ENCODE results near the gene MAP4K5. TPM values are rescaled to one million over a fixed set of nuclear protein-coding genes. Genes with fewer than 3 reads are reported as not detected.
A peak's percentile ranks its signal among the peaks of the same experiment; 100 is the strongest.
"Not testable (repeated sequence)": the region's sequence is repeated elsewhere in the genome, so short reads cannot be mapped to it uniquely, and the experiment has no call there.

Gene MAP4K5
- total RNA-seq (2012; rRNA removed), result 47.4 and 48.9 TPM in 2 replicates

DNA sequence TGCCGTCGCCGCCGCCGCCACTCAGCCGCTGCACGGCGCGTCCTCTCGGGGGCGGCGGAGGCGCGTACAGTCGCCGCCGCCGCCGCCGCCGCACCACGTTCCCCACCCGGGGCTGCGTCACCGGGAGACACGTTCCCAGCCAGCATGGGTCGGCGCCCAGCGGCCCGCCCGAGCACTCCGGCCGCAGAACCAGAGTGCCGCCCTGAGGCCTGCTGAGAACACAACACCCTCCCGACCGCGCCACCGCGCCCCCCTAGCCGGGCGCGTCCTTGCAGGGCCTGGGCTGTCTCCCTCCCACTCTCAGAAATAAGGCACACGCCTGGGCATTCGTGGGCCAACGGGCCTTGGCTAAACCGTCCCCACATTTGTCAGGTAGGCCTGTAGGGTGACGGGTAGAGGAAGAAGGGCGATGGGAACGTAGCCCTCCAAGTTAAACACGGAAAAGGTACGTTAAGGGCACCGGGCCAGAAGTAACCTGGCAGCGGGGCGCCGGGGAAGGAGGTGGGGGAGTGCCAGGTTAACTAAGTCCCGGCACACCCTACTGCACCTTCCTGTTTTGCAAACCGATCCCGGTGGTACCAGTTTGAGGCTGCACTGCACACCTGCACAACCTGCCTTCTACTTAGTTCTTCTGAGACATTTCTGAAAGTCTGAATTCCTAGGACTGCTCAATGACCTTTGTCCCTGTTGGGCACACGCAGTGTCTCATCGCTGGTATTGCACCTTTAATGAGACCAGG is at the start of gene MAP4K5:
MAP4K5 (minus strand) TSS at position 68 of the 739 bp plus-strand sequence. CDS start 520 bp downstream, outside the sequence.
- Histone ChIP-seq H3K4me2 (ENCODE audit: low read length) (peak within 1 kb of the TSS; percentile 97), H3K36me3 (ENCODE audit: insufficient read depth, low read length) (peaks cover 6% of the 10 kb centered on the region), H3K4me1 (ENCODE audit: control insufficient read depth, insufficient read depth, low read length) (peaks cover 30% of the 10 kb centered on the region), H3K27me3 (ENCODE audit: control insufficient read depth, insufficient read depth, low read length) (no peaks in the 10 kb centered on the region), H3K9ac (ENCODE audit: low read depth, low read length) (peak within 1 kb of the TSS; percentile 97), H3K9me3 (replicated peaks; ENCODE audit: low read length) (no peaks in the 10 kb centered on the region), H3K4me3 (ENCODE audit: low read length) (peak within 1 kb of the TSS; percentile 98)

GRCh38 chr14:50578433-50578832 is 46.1 kb upstream of the MAP4K5 start:
- no peak overlapping the region for H3K4me2 ChIP-seq (ENCODE audit: low read length)
- H3K4me3 ChIP-seq (ENCODE audit: low read length), result no peak overlapping the region
- H3K4me1 ChIP-seq (ENCODE audit: control insufficient read depth, insufficient read depth, low read length), result no peaks in the 10 kb centered on the region
- H3K27me3 ChIP-seq (ENCODE audit: control insufficient read depth, insufficient read depth, low read length), result no peaks in the 10 kb centered on the region
- no peak overlapping the region for H3K9ac ChIP-seq (ENCODE audit: low read depth, low read length)
- H3K9me3 ChIP-seq (replicated peaks; ENCODE audit: low read length), result no peaks in the 10 kb centered on the region
- H3K36me3 ChIP-seq (ENCODE audit: insufficient read depth, low read length), result no peaks in the 10 kb centered on the region

DNA sequence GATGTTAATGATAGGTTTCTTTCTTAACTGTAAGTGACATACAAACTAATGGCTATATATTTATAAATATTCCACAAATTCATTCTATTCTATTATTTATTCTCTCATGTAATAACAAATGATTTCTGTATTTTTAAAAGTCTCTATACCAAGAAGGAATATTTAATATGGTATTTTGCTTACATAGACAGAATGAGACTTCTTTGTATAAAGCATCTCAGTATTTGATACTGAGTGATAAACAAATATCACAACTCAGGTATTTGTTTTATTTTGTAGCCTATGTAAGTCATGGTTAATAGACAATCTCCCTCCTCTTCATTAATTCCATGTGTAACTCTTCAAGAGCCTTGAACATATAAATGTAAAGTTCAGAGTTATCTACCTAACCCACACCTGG is 45.6 kb upstream of the MAP4K5 start:
- no peak overlapping the region for H3K4me2 ChIP-seq (ENCODE audit: low read length)
- H3K36me3 ChIP-seq (ENCODE audit: insufficient read depth, low read length), result no peaks in the 10 kb centered on the region
- no peak overlapping the region for H3K9ac ChIP-seq (ENCODE audit: low read depth, low read length)
- no peaks in the 10 kb centered on the region for H3K9me3 ChIP-seq (replicated peaks; ENCODE audit: low read length)
- no peaks in the 10 kb centered on the region for H3K27me3 ChIP-seq (ENCODE audit: control insufficient read depth, insufficient read depth, low read length)
- no peak overlapping the region for H3K4me3 ChIP-seq (ENCODE audit: low read length)
- H3K4me1 ChIP-seq (ENCODE audit: control insufficient read depth, insufficient read depth, low read length), result no peaks in the 10 kb centered on the region

- H3K36me3 ChIP-seq (ENCODE audit: insufficient read depth, low read length), result no peaks in the 10 kb centered on the region
- H3K4me2 ChIP-seq (ENCODE audit: low read length), result no peak overlapping the region
- H3K27me3 ChIP-seq (ENCODE audit: control insufficient read depth, insufficient read depth, low read length), result no peaks in the 10 kb centered on the region
- peaks cover 2% of the 10 kb centered on the region for H3K9me3 ChIP-seq (replicated peaks; ENCODE audit: low read length)
- H3K9ac ChIP-seq (ENCODE audit: low read depth, low read length), result no peak overlapping the region
- H3K4me1 ChIP-seq (ENCODE audit: control insufficient read depth, insufficient read depth, low read length), result no peaks in the 10 kb centered on the region
- H3K4me3 ChIP-seq (ENCODE audit: low read length), result no peak overlapping the region
These were observed 43.4 kb upstream of the MAP4K5 start for GRCh38 chr14:50575769-50576168.

- H3K9me3 ChIP-seq (replicated peaks; ENCODE audit: low read length), result peaks cover 14% of the 10 kb centered on the region
- no peaks in the 10 kb centered on the region for H3K36me3 ChIP-seq (ENCODE audit: insufficient read depth, low read length)
- H3K4me3 ChIP-seq (ENCODE audit: low read length), result no peak overlapping the region
- no peak overlapping the region for H3K9ac ChIP-seq (ENCODE audit: low read depth, low read length)
- no peaks in the 10 kb centered on the region for H3K27me3 ChIP-seq (ENCODE audit: control insufficient read depth, insufficient read depth, low read length)
- no peaks in the 10 kb centered on the region for H3K4me1 ChIP-seq (ENCODE audit: control insufficient read depth, insufficient read depth, low read length)
- no peak overlapping the region for H3K4me2 ChIP-seq (ENCODE audit: low read length)
These were observed 41.5 kb upstream of the MAP4K5 start for GRCh38 chr14:50573862-50574261.

DNA sequence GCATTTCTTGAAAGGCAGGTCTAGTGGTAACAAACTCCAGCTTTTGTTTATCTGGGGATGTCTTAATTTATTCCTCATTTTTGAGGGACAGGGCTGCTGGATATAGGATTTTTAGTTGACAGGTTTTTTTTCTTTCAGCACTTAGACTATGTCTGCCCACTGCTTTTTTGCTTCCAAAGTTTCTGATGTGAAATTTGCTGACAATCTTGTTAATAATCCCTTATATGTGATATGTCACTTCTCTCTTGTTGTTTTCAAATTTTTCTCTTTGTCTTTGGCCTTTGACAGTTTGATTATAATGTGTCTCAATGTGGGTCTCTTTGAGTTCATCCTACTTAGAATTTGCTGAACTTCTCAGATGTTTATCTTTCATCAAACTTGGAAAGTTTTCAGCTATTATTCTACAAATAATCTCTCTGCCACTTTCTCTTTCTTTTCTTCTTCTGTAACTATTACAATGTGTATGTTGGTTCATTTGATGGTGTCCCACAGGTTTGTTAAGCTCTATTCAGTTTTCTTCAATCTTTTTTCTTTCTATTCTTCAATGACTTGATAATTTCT is 37.4 kb upstream of the MAP4K5 start:
- no peak overlapping the region for H3K4me3 ChIP-seq (ENCODE audit: low read length)
- no peak overlapping the region for H3K9ac ChIP-seq (ENCODE audit: low read depth, low read length)
- peaks cover 14% of the 10 kb centered on the region for H3K9me3 ChIP-seq (replicated peaks; ENCODE audit: low read length)
- H3K27me3 ChIP-seq (ENCODE audit: control insufficient read depth, insufficient read depth, low read length), result no peaks in the 10 kb centered on the region
- H3K36me3 ChIP-seq (ENCODE audit: insufficient read depth, low read length), result no peaks in the 10 kb centered on the region
- H3K4me2 ChIP-seq (ENCODE audit: low read length), result no peak overlapping the region
- H3K4me1 ChIP-seq (ENCODE audit: control insufficient read depth, insufficient read depth, low read length), result no peaks in the 10 kb centered on the region

GRCh38 chr14:50562841-50563240 is 30.5 kb upstream of the MAP4K5 start:
- Histone ChIP-seq H3K9me3 (replicated peaks; ENCODE audit: low read length) (no peaks in the 10 kb centered on the region), H3K4me1 (ENCODE audit: control insufficient read depth, insufficient read depth, low read length) (peaks cover 8% of the 10 kb centered on the region), H3K9ac (ENCODE audit: low read depth, low read length) (no peak overlapping the region), H3K36me3 (ENCODE audit: insufficient read depth, low read length) (no peaks in the 10 kb centered on the region), H3K4me3 (ENCODE audit: low read length) (no peak overlapping the region), H3K27me3 (ENCODE audit: control insufficient read depth, insufficient read depth, low read length) (peaks cover 4% of the 10 kb centered on the region), H3K4me2 (ENCODE audit: low read length) (no peak overlapping the region)

GRCh38 chr14:50560931-50561285 is 28.5 kb upstream of the MAP4K5 start:
- H3K9ac ChIP-seq (ENCODE audit: low read depth, low read length), result peak overlapping the region; percentile 76
- peaks cover 8% of the 10 kb centered on the region for H3K4me1 ChIP-seq (ENCODE audit: control insufficient read depth, insufficient read depth, low read length)
- H3K4me2 ChIP-seq (ENCODE audit: low read length), result peak overlapping the region; percentile 100
- no peaks in the 10 kb centered on the region for H3K9me3 ChIP-seq (replicated peaks; ENCODE audit: low read length)
- H3K36me3 ChIP-seq (ENCODE audit: insufficient read depth, low read length), result no peaks in the 10 kb centered on the region
- peak overlapping the region; percentile 95 for H3K4me3 ChIP-seq (ENCODE audit: low read length)
- peaks cover 11% of the 10 kb centered on the region for H3K27me3 ChIP-seq (ENCODE audit: control insufficient read depth, insufficient read depth, low read length)

DNA sequence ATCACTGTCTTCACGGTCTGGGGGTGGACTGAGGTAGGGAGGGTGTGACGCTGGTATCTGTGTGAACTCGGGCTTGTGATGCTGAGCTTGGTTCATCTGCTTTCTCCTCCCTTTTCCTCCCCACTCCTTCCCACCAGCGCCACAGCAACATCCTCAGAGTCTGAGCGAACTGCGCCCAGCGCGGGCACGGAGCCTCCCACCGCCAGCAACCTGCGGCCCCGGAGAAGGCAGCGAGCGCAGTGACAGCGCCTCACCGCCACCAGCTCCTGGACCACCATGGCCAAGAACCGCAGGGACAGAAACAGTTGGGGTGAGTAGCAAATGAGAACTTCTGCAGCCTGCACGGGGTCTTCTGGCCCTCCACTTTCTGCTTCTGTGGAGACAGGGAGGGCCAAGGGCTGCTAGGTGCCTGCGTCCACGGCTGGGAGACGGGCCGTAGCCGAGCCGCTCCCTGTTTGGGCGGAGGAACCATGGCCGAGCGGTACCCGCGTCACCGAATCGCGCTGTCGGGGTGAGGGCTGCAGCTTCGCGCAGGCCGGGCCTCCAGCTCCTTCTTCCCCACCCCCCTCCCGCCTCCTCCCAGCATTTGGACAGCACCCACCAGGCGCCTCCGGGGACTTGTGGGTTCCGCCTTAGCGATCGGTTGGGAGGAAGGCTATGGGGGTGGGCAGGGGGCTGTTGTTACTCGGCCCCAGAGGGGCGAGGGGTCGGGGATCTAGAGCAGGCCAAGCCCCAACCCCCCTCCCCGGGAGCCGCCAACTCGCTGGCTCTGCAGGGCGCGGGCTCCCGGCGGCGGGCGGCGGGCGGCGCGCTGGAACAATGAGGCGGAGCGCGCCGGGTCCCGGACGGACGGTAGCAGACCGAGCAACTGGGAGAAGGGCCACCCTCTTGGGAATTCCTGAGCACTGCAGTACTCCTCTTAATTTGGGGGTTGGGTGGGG is 27.9 kb upstream of the MAP4K5 start, which contains the start of gene ATL1:
ATL1 (plus strand) TSS at position 156 of the 941 bp plus-strand sequence; CDS start at position 277, 121 bp downstream.
- no peaks in the 10 kb centered on the region for H3K9me3 ChIP-seq (replicated peaks; ENCODE audit: low read length)
- no peaks in the 10 kb centered on the region for H3K36me3 ChIP-seq (ENCODE audit: insufficient read depth, low read length)
- H3K4me3 ChIP-seq (ENCODE audit: low read length), result peak within 1 kb of the TSS; percentile 95
- H3K9ac ChIP-seq (ENCODE audit: low read depth, low read length), result peak within 1 kb of the TSS; percentile 76
- peak within 1 kb of the TSS; percentile 100 for H3K4me2 ChIP-seq (ENCODE audit: low read length)
- peaks cover 11% of the 10 kb centered on the region for H3K27me3 ChIP-seq (ENCODE audit: control insufficient read depth, insufficient read depth, low read length)
- peaks cover 8% of the 10 kb centered on the region for H3K4me1 ChIP-seq (ENCODE audit: control insufficient read depth, insufficient read depth, low read length)

DNA sequence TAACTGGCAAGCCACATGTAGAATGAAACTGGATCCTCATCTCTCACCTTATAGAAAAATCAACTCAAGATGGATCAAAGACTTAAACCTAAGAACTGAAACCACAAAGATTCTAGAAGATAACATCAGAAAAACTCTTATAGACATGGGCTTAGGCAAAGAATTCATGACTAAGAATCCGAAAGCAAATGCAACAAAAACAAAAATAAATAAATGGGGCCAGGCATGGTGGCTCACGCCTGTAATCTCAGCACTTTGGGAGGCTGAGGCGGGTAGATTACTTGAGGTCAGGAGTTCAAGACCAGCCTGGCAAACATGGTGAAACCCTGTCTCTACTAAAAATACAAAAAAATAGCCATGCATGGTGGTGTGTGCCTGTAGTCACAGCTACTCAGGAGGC is 20.4 kb upstream of the MAP4K5 start:
- H3K4me2 ChIP-seq (ENCODE audit: low read length); H3K4me3 ChIP-seq (ENCODE audit: low read length); H3K9me3 ChIP-seq (replicated peaks; ENCODE audit: low read length); H3K9ac ChIP-seq (ENCODE audit: low read depth, low read length); H3K36me3 ChIP-seq (ENCODE audit: insufficient read depth, low read length); H3K4me1 ChIP-seq (ENCODE audit: control insufficient read depth, insufficient read depth, low read length): not testable (repeated sequence)
- peaks cover 18% of the 10 kb centered on the region for H3K27me3 ChIP-seq (ENCODE audit: control insufficient read depth, insufficient read depth, low read length)

GRCh38 chr14:50551877-50552276 is 19.5 kb upstream of the MAP4K5 start:
- no peaks in the 10 kb centered on the region for H3K36me3 ChIP-seq (ENCODE audit: insufficient read depth, low read length)
- no peak overlapping the region for H3K4me3 ChIP-seq (ENCODE audit: low read length)
- H3K4me1 ChIP-seq (ENCODE audit: control insufficient read depth, insufficient read depth, low read length), result no peaks in the 10 kb centered on the region
- H3K27me3 ChIP-seq (ENCODE audit: control insufficient read depth, insufficient read depth, low read length), result peaks cover 15% of the 10 kb centered on the region
- no peak overlapping the region for H3K4me2 ChIP-seq (ENCODE audit: low read length)
- H3K9ac ChIP-seq (ENCODE audit: low read depth, low read length), result no peak overlapping the region
- H3K9me3 ChIP-seq (replicated peaks; ENCODE audit: low read length), result no peaks in the 10 kb centered on the region

All from skeletal muscle satellite cell (primary cell).